Esophagus muscularis mucosa (tissue), 4 donors: ENCODE measurements around the gene GPC6.

Experiments
- CTCF ChIP-seq, 3 experiments: fragments of 200-600 bp in 2 of 3; fragments of 450-650 bp in 1 of 3; sonication (generic) in 2 of 3; IDR thresholded peaks; one replicate each; pipeline ENCODE4 v1.5.1; 2017 to 2019; ENCODE audit warnings: antibody characterized with exemption in 3 of 3, mild to moderate bottlenecking in 2 of 3, moderate library complexity in 1 of 3
- EP300 ChIP-seq: sonication (generic); formaldehyde crosslinking; IDR thresholded peaks from one replicate; pipeline ENCODE4 v1.6.1; 2017; ENCODE audit warnings: antibody characterized with exemption
- POLR2A ChIP-seq: fragments of 450-650 bp; IDR thresholded peaks from one replicate; pipeline ENCODE4 v1.6.1; 2017; ENCODE audit warnings: antibody characterized with exemption, moderate library complexity, mild to moderate bottlenecking, low read depth
- POLR2AphosphoS5 ChIP-seq, 2 donors: sonication (generic); formaldehyde crosslinking; IDR thresholded peaks; one replicate each; pipeline ENCODE4 v1.6.1; 2017; ENCODE audit warnings: antibody characterized with exemption in 2 of 2

GRCh38 chr13:94305033-94305432 is 1078.4 kb downstream of the GPC6 start:
- TF ChIP-seq CTCF (IDR thresholded peaks at IDR 0.05), result no peak
- TF ChIP-seq POLR2AphosphoS5 (IDR thresholded peaks at IDR 0.05), result no peak
- TF ChIP-seq POLR2A, result no peak
- TF ChIP-seq EP300, result no peak
